Stimulated activated CD4-positive, alpha-beta T cell treated with anti-CD3 and anti-CD28 coated beads, TNF-alpha, amount 100 ng/mL, for 4 hours (primary cell): ENCODE data around the gene NAB1.
A peak's percentile ranks its signal among the peaks of the same experiment; 100 is the strongest.

Experiments
- DNase-seq, 3 experiments: peaks; one replicate each; pipeline ENCODE4 v3.0.0-alpha.2; 2020; ENCODE audit warnings: low read depth in 3 of 3

The NAB1 gene

GRCh38 chr2:190716176-190716807 lies 67.4 kb downstream of the NAB1 start:
- DNase-seq = no peak

- DNase-seq = no peak
These were observed 68.4 kb downstream of the NAB1 start for GRCh38 chr2:190717306-190717705.

GRCh38 chr2:190717764-190718651 lies 69.1 kb downstream of the NAB1 start:
- DNase-seq = no peak

- peak in 2 of 3 experiments; percentile 44 to 45 for DNase-seq
These were observed 70.0 kb downstream of the NAB1 start for GRCh38 chr2:190718652-190719526.

GRCh38 chr2:190720276-190720675 lies 71.4 kb downstream of the NAB1 start:
- DNase-seq = no peak

- DNase-seq = no peak
These were observed 71.8 kb downstream of the NAB1 start for GRCh38 chr2:190720691-190721090.

GRCh38 chr2:190722061-190722759 lies 73.3 kb downstream of the NAB1 start:
- no peak for DNase-seq

- no peak for DNase-seq
These were observed 74.0 kb downstream of the NAB1 start for GRCh38 chr2:190722835-190723234.

- no peak for DNase-seq
These were observed 74.7 kb downstream of the NAB1 start for GRCh38 chr2:190723397-190724090.

- no peak for DNase-seq
These were observed 77.4 kb downstream of the NAB1 start for GRCh38 chr2:190726255-190726654.

GRCh38 chr2:190736355-190736754 lies 87.5 kb downstream of the NAB1 start:
- no peak for DNase-seq

- DNase-seq = no peak
These were observed 91.6 kb downstream of the NAB1 start for GRCh38 chr2:190740449-190740848.
